ENCODE measurements around the gene DNAH3.
"Not testable (repeated sequence)": the region's sequence is repeated elsewhere in the genome, so short reads cannot be mapped to it uniquely, and the experiment has no call there.

The DNAH3 gene

DNA sequence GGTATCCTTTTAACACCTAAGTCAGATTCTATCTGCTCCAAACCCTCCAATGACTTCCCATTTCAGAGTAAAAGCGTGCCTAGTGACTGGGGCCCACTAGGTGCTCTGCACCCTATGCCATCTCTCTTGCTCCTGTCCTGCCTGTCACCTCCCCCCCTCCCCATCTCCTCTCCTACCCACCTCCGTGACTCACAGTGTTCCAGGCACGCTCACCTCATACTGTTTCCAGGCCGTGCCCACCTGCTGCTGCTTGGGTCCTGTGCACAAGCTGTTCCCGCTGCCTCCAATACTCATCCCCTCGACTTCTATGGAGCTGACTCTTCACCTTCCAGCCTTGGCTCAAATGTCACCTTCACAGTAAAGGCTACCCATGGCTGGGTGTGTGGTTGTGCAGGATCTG, 21.7 kb downstream of the DNAH3 start:
- no peak overlapping the region for H3K4me3 ChIP-seq (ENCODE audit: low read depth in 1 of 2, low read length in 2 of 2)
- no peak overlapping the region for H3K9ac ChIP-seq (ENCODE audit: low read depth in 1 of 2, low read length in 2 of 2)
- no peaks in the 10 kb centered on the region for H3K9me3 ChIP-seq (ENCODE audit: control insufficient read depth in 1 of 2, low read length in 2 of 2)
- no peaks in the 10 kb centered on the region for H3K27me3 ChIP-seq (ENCODE audit: control insufficient read depth in 1 of 2, insufficient read depth in 2 of 2, low read length in 2 of 2)
- H3K27ac ChIP-seq (ENCODE audit: low read depth, low read length): no peak overlapping the region
- no peaks in the 10 kb centered on the region for H3K36me3 ChIP-seq (ENCODE audit: control insufficient read depth in 1 of 2, insufficient read depth in 2 of 2, low read length in 2 of 2)
- no peaks in the 10 kb centered on the region for H3K4me1 ChIP-seq (ENCODE audit: control insufficient read depth in 1 of 2, insufficient read depth in 2 of 2, low read length in 2 of 2)

- Histone ChIP-seq H3K9me3 (ENCODE audit: control insufficient read depth in 1 of 2, low read length in 2 of 2) (no peaks in the 10 kb centered on the region), H3K4me1 (ENCODE audit: control insufficient read depth in 1 of 2, insufficient read depth in 2 of 2, low read length in 2 of 2) (no peaks in the 10 kb centered on the region), H3K9ac (ENCODE audit: low read depth in 1 of 2, low read length in 2 of 2) (no peak overlapping the region), H3K27me3 (ENCODE audit: control insufficient read depth in 1 of 2, insufficient read depth in 2 of 2, low read length in 2 of 2) (no peaks in the 10 kb centered on the region), H3K36me3 (ENCODE audit: control insufficient read depth in 1 of 2, insufficient read depth in 2 of 2, low read length in 2 of 2) (no peaks in the 10 kb centered on the region), H3K27ac (ENCODE audit: low read depth, low read length) (no peak overlapping the region), H3K4me3 (ENCODE audit: low read depth in 1 of 2, low read length in 2 of 2) (no peak overlapping the region)
Observed at GRCh38 chr16:21126518-21126917, 24.1 kb downstream of the DNAH3 start.

- Histone ChIP-seq H3K4me3 (ENCODE audit: low read depth in 1 of 2, low read length in 2 of 2) (no peak overlapping the region), H3K27me3 (ENCODE audit: control insufficient read depth in 1 of 2, insufficient read depth in 2 of 2, low read length in 2 of 2) (no peaks in the 10 kb centered on the region), H3K27ac (ENCODE audit: low read depth, low read length) (no peak overlapping the region), H3K9ac (ENCODE audit: low read depth in 1 of 2, low read length in 2 of 2) (no peak overlapping the region), H3K9me3 (ENCODE audit: control insufficient read depth in 1 of 2, low read length in 2 of 2) (no peaks in the 10 kb centered on the region), H3K4me1 (ENCODE audit: control insufficient read depth in 1 of 2, insufficient read depth in 2 of 2, low read length in 2 of 2) (peaks cover 0 to 5% of the 10 kb centered on the region in 2 donors), H3K36me3 (ENCODE audit: control insufficient read depth in 1 of 2, insufficient read depth in 2 of 2, low read length in 2 of 2) (no peaks in the 10 kb centered on the region)
Observed at GRCh38 chr16:21125191-21125590, 25.5 kb downstream of the DNAH3 start.

- no peaks in the 10 kb centered on the region for H3K36me3 ChIP-seq (ENCODE audit: control insufficient read depth in 1 of 2, insufficient read depth in 2 of 2, low read length in 2 of 2)
- no peaks in the 10 kb centered on the region for H3K9me3 ChIP-seq (ENCODE audit: control insufficient read depth in 1 of 2, low read length in 2 of 2)
- H3K9ac ChIP-seq (ENCODE audit: low read depth in 1 of 2, low read length in 2 of 2): no peak overlapping the region
- peaks cover 0 to 5% of the 10 kb centered on the region in 2 donors for H3K4me1 ChIP-seq (ENCODE audit: control insufficient read depth in 1 of 2, insufficient read depth in 2 of 2, low read length in 2 of 2)
- no peaks in the 10 kb centered on the region for H3K27me3 ChIP-seq (ENCODE audit: control insufficient read depth in 1 of 2, insufficient read depth in 2 of 2, low read length in 2 of 2)
- H3K27ac ChIP-seq (ENCODE audit: low read depth, low read length): no peak overlapping the region
- no peak overlapping the region for H3K4me3 ChIP-seq (ENCODE audit: low read depth in 1 of 2, low read length in 2 of 2)
Observed at GRCh38 chr16:21120976-21121520, 29.6 kb downstream of the DNAH3 start.

GRCh38 chr16:21117567-21117966, 33.1 kb downstream of the DNAH3 start:
- Histone ChIP-seq H3K4me3 (ENCODE audit: low read depth in 1 of 2, low read length in 2 of 2) (no peak overlapping the region), H3K27me3 (ENCODE audit: control insufficient read depth in 1 of 2, insufficient read depth in 2 of 2, low read length in 2 of 2) (no peaks in the 10 kb centered on the region), H3K4me1 (ENCODE audit: control insufficient read depth in 1 of 2, insufficient read depth in 2 of 2, low read length in 2 of 2) (peaks cover 0 to 5% of the 10 kb centered on the region in 2 donors), H3K9ac (ENCODE audit: low read depth in 1 of 2, low read length in 2 of 2) (no peak overlapping the region), H3K9me3 (ENCODE audit: control insufficient read depth in 1 of 2, low read length in 2 of 2) (no peaks in the 10 kb centered on the region), H3K27ac (ENCODE audit: low read depth, low read length) (no peak overlapping the region), H3K36me3 (ENCODE audit: control insufficient read depth in 1 of 2, insufficient read depth in 2 of 2, low read length in 2 of 2) (no peaks in the 10 kb centered on the region)

- Histone ChIP-seq H3K27ac (ENCODE audit: low read depth, low read length) (no peak overlapping the region), H3K9me3 (ENCODE audit: control insufficient read depth in 1 of 2, low read length in 2 of 2) (no peaks in the 10 kb centered on the region), H3K4me3 (ENCODE audit: low read depth in 1 of 2, low read length in 2 of 2) (peak overlapping the region in 1 of 2 donors; percentile 4), H3K36me3 (ENCODE audit: control insufficient read depth in 1 of 2, insufficient read depth in 2 of 2, low read length in 2 of 2) (no peaks in the 10 kb centered on the region), H3K4me1 (ENCODE audit: control insufficient read depth in 1 of 2, insufficient read depth in 2 of 2, low read length in 2 of 2) (peaks cover 0 to 4% of the 10 kb centered on the region in 2 donors), H3K9ac (ENCODE audit: low read depth in 1 of 2, low read length in 2 of 2) (no peak overlapping the region), H3K27me3 (ENCODE audit: control insufficient read depth in 1 of 2, insufficient read depth in 2 of 2, low read length in 2 of 2) (no peaks in the 10 kb centered on the region)
Observed at GRCh38 chr16:21116148-21116693, 34.4 kb downstream of the DNAH3 start.

GRCh38 chr16:21115551-21115950, 35.1 kb downstream of the DNAH3 start:
- H3K27me3 ChIP-seq (ENCODE audit: control insufficient read depth in 1 of 2, insufficient read depth in 2 of 2, low read length in 2 of 2); H3K4me3 ChIP-seq (ENCODE audit: low read depth in 1 of 2, low read length in 2 of 2); H3K9me3 ChIP-seq (ENCODE audit: control insufficient read depth in 1 of 2, low read length in 2 of 2); H3K9ac ChIP-seq (ENCODE audit: low read depth in 1 of 2, low read length in 2 of 2); H3K36me3 ChIP-seq (ENCODE audit: control insufficient read depth in 1 of 2, insufficient read depth in 2 of 2, low read length in 2 of 2); H3K4me1 ChIP-seq (ENCODE audit: control insufficient read depth in 1 of 2, insufficient read depth in 2 of 2, low read length in 2 of 2); H3K27ac ChIP-seq (ENCODE audit: low read depth, low read length): not testable (repeated sequence)

DNA sequence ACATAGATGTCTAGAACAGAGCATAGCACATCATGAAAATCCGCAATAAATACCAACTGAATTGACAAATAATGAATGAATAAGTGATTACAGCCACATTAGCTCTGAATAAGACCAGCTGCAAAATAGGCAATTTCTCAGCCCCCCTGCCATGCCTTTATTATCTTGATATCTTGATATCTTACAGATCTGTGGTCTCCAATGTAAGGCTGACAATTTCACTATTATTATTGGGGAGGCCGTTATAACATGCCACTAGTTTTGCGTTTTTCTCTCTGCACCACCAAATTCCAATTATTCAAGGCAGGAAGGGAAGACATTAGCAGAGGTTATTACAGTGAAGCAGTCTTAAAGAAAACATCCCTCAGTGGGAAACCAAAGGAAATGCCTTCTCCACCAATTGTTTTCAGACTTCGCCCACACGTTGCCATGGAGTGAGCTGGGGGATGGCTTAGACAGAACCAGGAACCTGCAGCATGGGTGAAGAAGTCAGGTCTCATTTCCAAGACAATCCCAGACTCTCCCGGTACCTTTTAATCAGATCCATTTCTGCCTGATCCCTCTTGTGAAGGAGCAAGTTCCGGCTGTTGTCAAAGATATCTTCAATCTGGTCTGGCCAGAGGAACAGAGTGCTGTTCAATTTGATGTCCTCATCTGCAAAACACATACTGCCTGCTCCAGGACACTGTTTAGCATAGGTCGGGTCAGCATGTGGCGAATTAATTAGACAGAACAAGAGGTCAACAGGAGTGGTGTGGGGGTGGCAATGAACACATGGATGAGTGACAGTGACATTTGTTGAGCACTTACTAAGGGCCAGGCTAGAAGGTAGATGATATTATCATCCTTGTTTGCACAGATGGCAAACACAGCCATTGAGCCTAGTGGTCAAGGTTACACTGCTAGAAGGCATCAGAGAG, 46.4 kb downstream of the DNAH3 start:
- Histone ChIP-seq H3K9me3 (ENCODE audit: control insufficient read depth in 1 of 2, low read length in 2 of 2) (no peaks in the 10 kb centered on the region), H3K36me3 (ENCODE audit: control insufficient read depth in 1 of 2, insufficient read depth in 2 of 2, low read length in 2 of 2) (no peaks in the 10 kb centered on the region), H3K27me3 (ENCODE audit: control insufficient read depth in 1 of 2, insufficient read depth in 2 of 2, low read length in 2 of 2) (no peaks in the 10 kb centered on the region), H3K9ac (ENCODE audit: low read depth in 1 of 2, low read length in 2 of 2) (no peak overlapping the region), H3K4me3 (ENCODE audit: low read depth in 1 of 2, low read length in 2 of 2) (no peak overlapping the region), H3K27ac (ENCODE audit: low read depth, low read length) (no peak overlapping the region), H3K4me1 (ENCODE audit: control insufficient read depth in 1 of 2, insufficient read depth in 2 of 2, low read length in 2 of 2) (no peaks in the 10 kb centered on the region)

- Histone ChIP-seq H3K27me3 (ENCODE audit: control insufficient read depth in 1 of 2, insufficient read depth in 2 of 2, low read length in 2 of 2) (no peaks in the 10 kb centered on the region), H3K4me1 (ENCODE audit: control insufficient read depth in 1 of 2, insufficient read depth in 2 of 2, low read length in 2 of 2) (no peaks in the 10 kb centered on the region), H3K9ac (ENCODE audit: low read depth in 1 of 2, low read length in 2 of 2) (no peak overlapping the region), H3K27ac (ENCODE audit: low read depth, low read length) (no peak overlapping the region), H3K36me3 (ENCODE audit: control insufficient read depth in 1 of 2, insufficient read depth in 2 of 2, low read length in 2 of 2) (no peaks in the 10 kb centered on the region), H3K9me3 (ENCODE audit: control insufficient read depth in 1 of 2, low read length in 2 of 2) (no peaks in the 10 kb centered on the region), H3K4me3 (ENCODE audit: low read depth in 1 of 2, low read length in 2 of 2) (no peak overlapping the region)
Observed at GRCh38 chr16:21101631-21102420, 48.8 kb downstream of the DNAH3 start.

- Histone ChIP-seq H3K4me1 (ENCODE audit: control insufficient read depth in 1 of 2, insufficient read depth in 2 of 2, low read length in 2 of 2) (no peaks in the 10 kb centered on the region), H3K27me3 (ENCODE audit: control insufficient read depth in 1 of 2, insufficient read depth in 2 of 2, low read length in 2 of 2) (no peaks in the 10 kb centered on the region), H3K4me3 (ENCODE audit: low read depth in 1 of 2, low read length in 2 of 2) (no peak overlapping the region)
Observed at GRCh38 chr16:21100447-21100846, 50.2 kb downstream of the DNAH3 start.

More at GRCh38 chr16:21100447-21100846, 50.2 kb downstream of the DNAH3 start:
- no peaks in the 10 kb centered on the region for H3K36me3 ChIP-seq (ENCODE audit: control insufficient read depth in 1 of 2, insufficient read depth in 2 of 2, low read length in 2 of 2)
- no peaks in the 10 kb centered on the region for H3K9me3 ChIP-seq (ENCODE audit: control insufficient read depth in 1 of 2, low read length in 2 of 2)
- H3K9ac ChIP-seq (ENCODE audit: low read depth in 1 of 2, low read length in 2 of 2): no peak overlapping the region
- no peak overlapping the region for H3K27ac ChIP-seq (ENCODE audit: low read depth, low read length)
